Measurements from ENCODE around the gene CTTNBP2. TPM values are rescaled to one million over a fixed set of nuclear protein-coding genes. Genes with fewer than 3 reads are reported as not detected.

Gene CTTNBP2
- total RNA-seq, 3 donors from 2014 or later (not counting 1 experiment from before 2014, with no cell fraction given), result 0.10 TPM; not detected in 2

DNA sequence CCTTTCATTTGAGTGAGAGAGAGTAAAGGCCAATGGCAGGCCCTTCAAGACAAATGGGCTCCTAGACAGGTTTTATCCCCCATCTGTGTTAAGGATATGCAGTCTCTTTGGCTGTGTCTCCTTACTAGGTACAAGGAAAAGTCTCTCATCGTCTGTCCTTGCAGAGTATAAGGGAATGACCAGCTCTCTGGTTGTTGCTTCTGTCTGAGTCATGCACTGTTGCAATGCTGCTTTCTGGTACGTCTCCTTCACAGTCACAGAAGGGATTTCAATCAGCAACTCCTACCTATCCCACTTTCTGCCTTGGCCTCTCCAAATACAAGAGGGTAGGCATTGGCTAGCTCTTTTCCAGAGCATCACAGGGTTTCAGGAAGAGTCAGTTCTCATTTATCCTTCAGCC is 48.1 kb downstream of the CTTNBP2 start:
- no peaks in the 10 kb centered on the region for H3K27me3 Mint-ChIP-seq (ENCODE audit: low read depth in 2 of 2)
- no peaks in the 10 kb centered on the region for H3K4me1 Mint-ChIP-seq
- H3K27me3 ChIP-seq (ENCODE audit: control insufficient read depth, insufficient read depth, low read length), result no peaks in the 10 kb centered on the region
- no peaks in the 10 kb centered on the region for H3K36me3 Mint-ChIP-seq
- H3K4me3 Mint-ChIP-seq, result no peak overlapping the region
- H3K9me3 ChIP-seq (ENCODE audit: control insufficient read depth, insufficient read depth, low read length), result no peaks in the 10 kb centered on the region
- no peak overlapping the region for H3K27ac ChIP-seq (ENCODE audit: low read length)
- peaks cover 2% of the 10 kb centered on the region in 2 donors for H3K9me3 Mint-ChIP-seq
- no peaks in the 10 kb centered on the region for H3K36me3 ChIP-seq (ENCODE audit: control insufficient read depth, insufficient read depth, low read length)
- no peak overlapping the region for H3K4me3 ChIP-seq (ENCODE audit: low read length)
- intact Hi-C loops (cut with micrococcal nuclease), result no loop called here
- ATAC-seq, result no peak
- TF ChIP-seq, protein P1, sequence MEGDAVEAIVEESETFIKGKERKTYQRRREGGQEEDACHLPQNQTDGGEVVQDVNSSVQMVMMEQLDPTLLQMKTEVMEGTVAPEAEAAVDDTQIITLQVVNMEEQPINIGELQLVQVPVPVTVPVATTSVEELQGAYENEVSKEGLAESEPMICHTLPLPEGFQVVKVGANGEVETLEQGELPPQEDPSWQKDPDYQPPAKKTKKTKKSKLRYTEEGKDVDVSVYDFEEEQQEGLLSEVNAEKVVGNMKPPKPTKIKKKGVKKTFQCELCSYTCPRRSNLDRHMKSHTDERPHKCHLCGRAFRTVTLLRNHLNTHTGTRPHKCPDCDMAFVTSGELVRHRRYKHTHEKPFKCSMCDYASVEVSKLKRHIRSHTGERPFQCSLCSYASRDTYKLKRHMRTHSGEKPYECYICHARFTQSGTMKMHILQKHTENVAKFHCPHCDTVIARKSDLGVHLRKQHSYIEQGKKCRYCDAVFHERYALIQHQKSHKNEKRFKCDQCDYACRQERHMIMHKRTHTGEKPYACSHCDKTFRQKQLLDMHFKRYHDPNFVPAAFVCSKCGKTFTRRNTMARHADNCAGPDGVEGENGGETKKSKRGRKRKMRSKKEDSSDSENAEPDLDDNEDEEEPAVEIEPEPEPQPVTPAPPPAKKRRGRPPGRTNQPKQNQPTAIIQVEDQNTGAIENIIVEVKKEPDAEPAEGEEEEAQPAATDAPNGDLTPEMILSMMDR (IDR thresholded peaks at IDR 0.05), result no peak
- H3K27ac Mint-ChIP-seq, result no peak overlapping the region
- WGBS (ENCODE audit: insufficient coverage), result 74% methylated on average over 2 of the region's 2 CpGs
- no peaks in the 10 kb centered on the region for H3K4me1 ChIP-seq (ENCODE audit: control insufficient read depth, insufficient read depth, low read length)
- DNase-seq, result no peak

DNA sequence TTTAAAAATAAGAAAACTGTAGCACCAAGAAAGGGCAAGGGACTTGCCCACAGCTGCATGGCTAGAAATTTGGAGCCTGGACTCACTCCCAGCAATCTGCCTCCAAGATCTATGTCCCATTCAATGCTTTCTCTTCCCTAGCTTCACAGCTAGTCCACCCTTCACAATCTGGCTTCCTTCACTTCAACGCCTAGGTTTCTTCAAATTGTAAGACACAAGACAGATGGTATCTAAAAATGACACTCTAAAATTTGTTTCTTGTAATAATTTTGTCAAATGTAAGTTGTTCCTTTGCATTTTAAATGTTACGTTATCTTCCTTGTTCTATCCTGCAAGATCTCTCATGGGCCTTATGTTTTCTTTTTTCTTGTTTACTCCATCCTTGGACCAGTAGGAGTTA is 48.6 kb downstream of the CTTNBP2 start:
- Histone ChIP-seq H3K27ac (ENCODE audit: low read length) (no peak overlapping the region), H3K27me3 (ENCODE audit: control insufficient read depth, insufficient read depth, low read length) (no peaks in the 10 kb centered on the region), H3K36me3 (ENCODE audit: control insufficient read depth, insufficient read depth, low read length) (no peaks in the 10 kb centered on the region), H3K9me3 (ENCODE audit: control insufficient read depth, insufficient read depth, low read length) (no peaks in the 10 kb centered on the region), H3K4me3 (ENCODE audit: low read length) (no peak overlapping the region), H3K4me1 (ENCODE audit: control insufficient read depth, insufficient read depth, low read length) (no peaks in the 10 kb centered on the region)
- DNase-seq, result no peak
- no peak for ATAC-seq
- 84% methylated on average over 2 of the region's 2 CpGs for WGBS (ENCODE audit: insufficient coverage)
- no peaks in the 10 kb centered on the region for H3K36me3 Mint-ChIP-seq
- TF ChIP-seq, protein P1 (IDR thresholded peaks at IDR 0.05), result no peak
- no peaks in the 10 kb centered on the region for H3K4me1 Mint-ChIP-seq
- peaks cover 2% of the 10 kb centered on the region in 2 donors for H3K9me3 Mint-ChIP-seq
- no peak overlapping the region for H3K4me3 Mint-ChIP-seq
- no peaks in the 10 kb centered on the region for H3K27me3 Mint-ChIP-seq (ENCODE audit: low read depth in 2 of 2)
- no peak overlapping the region for H3K27ac Mint-ChIP-seq
- intact Hi-C loops (cut with micrococcal nuclease), result no loop called here

DNA sequence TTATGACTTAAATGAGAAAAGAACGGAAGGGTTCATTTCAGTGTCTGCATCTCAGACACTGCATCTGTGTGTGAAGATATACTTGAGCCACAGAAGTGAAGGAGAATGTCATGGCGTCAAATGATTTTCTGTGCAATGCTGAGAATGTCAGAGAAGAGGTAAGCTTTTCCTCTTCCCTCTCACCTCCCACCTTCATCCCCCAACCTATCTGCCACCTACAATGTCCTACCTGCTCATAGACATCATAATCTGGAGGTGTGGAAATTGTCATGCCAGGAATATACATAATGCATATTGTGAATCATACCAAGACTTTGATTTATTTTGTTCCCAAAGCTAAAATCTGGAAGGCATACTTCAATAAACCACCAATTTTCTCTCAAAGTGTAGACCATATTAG is 53.7 kb downstream of the CTTNBP2 start:
- DNase-seq (no peak), ATAC-seq (no peak)
- no peak overlapping the region for H3K4me3 ChIP-seq (ENCODE audit: low read length)
- WGBS (ENCODE audit: insufficient coverage), result 83% methylated on average over 1 of the region's 2 CpGs
- H3K4me1 ChIP-seq (ENCODE audit: control insufficient read depth, insufficient read depth, low read length), result no peaks in the 10 kb centered on the region
- H3K27me3 ChIP-seq (ENCODE audit: control insufficient read depth, insufficient read depth, low read length), result no peaks in the 10 kb centered on the region
- Mint-ChIP-seq H3K4me3 (no peak overlapping the region), H3K4me1 (no peaks in the 10 kb centered on the region), H3K27me3 (ENCODE audit: low read depth in 2 of 2) (no peaks in the 10 kb centered on the region), H3K27ac (no peak overlapping the region), H3K9me3 (peaks cover 2% of the 10 kb centered on the region in 2 donors), H3K36me3 (no peaks in the 10 kb centered on the region)
- no peak overlapping the region for H3K27ac ChIP-seq (ENCODE audit: low read length)
- intact Hi-C loops (cut with micrococcal nuclease), result no loop called here
- H3K36me3 ChIP-seq (ENCODE audit: control insufficient read depth, insufficient read depth, low read length), result no peaks in the 10 kb centered on the region
- H3K9me3 ChIP-seq (ENCODE audit: control insufficient read depth, insufficient read depth, low read length), result no peaks in the 10 kb centered on the region
- TF ChIP-seq, protein P1 (IDR thresholded peaks at IDR 0.05), result no peak

DNA sequence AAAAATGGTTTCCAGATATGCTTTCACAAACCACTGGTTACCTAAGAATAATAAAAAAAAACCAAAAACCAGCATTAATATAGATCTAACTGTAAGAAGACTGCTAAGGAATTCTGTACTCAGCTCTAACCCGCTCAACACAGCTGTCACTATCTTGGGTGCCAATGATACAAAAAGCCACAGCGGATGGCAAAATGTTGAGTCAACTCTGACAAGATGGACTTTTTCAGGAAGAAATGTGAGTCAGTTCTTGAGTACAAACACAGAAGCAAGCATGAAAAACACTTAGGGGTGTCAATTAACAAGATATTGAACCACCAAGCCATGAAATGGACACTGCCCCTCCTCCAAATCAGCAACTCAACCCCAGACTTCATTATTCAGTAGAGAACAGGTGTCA is 55.0 kb downstream of the CTTNBP2 start:
- WGBS (ENCODE audit: insufficient coverage), result 95% methylated on average over 2 of the region's 2 CpGs
- H3K27ac Mint-ChIP-seq, result no peak overlapping the region
- no peak for DNase-seq
- TF ChIP-seq, protein P1 (IDR thresholded peaks at IDR 0.05), result no peak
- no peaks in the 10 kb centered on the region for H3K4me1 Mint-ChIP-seq
- H3K27ac ChIP-seq (ENCODE audit: low read length), result no peak overlapping the region
- H3K27me3 Mint-ChIP-seq (ENCODE audit: low read depth in 2 of 2), result no peaks in the 10 kb centered on the region
- H3K9me3 ChIP-seq (ENCODE audit: control insufficient read depth, insufficient read depth, low read length), result no peaks in the 10 kb centered on the region
- peaks cover 0 to 2% of the 10 kb centered on the region in 2 donors for H3K9me3 Mint-ChIP-seq
- intact Hi-C loops (cut with micrococcal nuclease), result no loop called here
- H3K36me3 ChIP-seq (ENCODE audit: control insufficient read depth, insufficient read depth, low read length), result no peaks in the 10 kb centered on the region
- H3K4me3 Mint-ChIP-seq, result no peak overlapping the region
- no peak overlapping the region for H3K4me3 ChIP-seq (ENCODE audit: low read length)
- no peak for ATAC-seq
- no peaks in the 10 kb centered on the region for H3K36me3 Mint-ChIP-seq
- H3K27me3 ChIP-seq (ENCODE audit: control insufficient read depth, insufficient read depth, low read length), result no peaks in the 10 kb centered on the region
- no peaks in the 10 kb centered on the region for H3K4me1 ChIP-seq (ENCODE audit: control insufficient read depth, insufficient read depth, low read length)

Data from natural killer cell (primary cell).